K562 (cell line): Measurements from ENCODE around the gene CRKL. TPM values are rescaled to one million over a fixed set of nuclear protein-coding genes. Genes with fewer than 3 reads are reported as not detected.

ENCODE experiments used
- CREB5 ChIP-seq: fragments of 250-450 bp; sonication (Bioruptor Pico); IDR thresholded peaks from 2 replicates; pipeline ENCODE4 v1.5.0; 2020; ENCODE audit warnings: mild to moderate bottlenecking
- FOXM1 ChIP-seq, 2 experiments: fragments of 450-650 bp in 1 of 2; sonication (generic) in 1 of 2; formaldehyde crosslinking in 1 of 2; IDR thresholded peaks; 2 replicates each; pipeline versions ENCODE4 v1.6.1 to v1.9.0; 2017 to 2022; ENCODE audit warnings: low read depth in 2 of 2, mild to moderate bottlenecking in 2 of 2, missing genetic modification reagents in 1 of 2, moderate library complexity in 1 of 2
- HMG20A ChIP-seq: fragments of 450-650 bp; formaldehyde crosslinking; conservative IDR thresholded peaks from 2 replicates; pipeline ENCODE4 v1.4.0; 2020; ENCODE audit warnings: mild to moderate bottlenecking, mixed read lengths
- ILK ChIP-seq: fragments of 450-650 bp; IDR thresholded peaks from 2 replicates; pipeline ENCODE4 v1.6.1; 2016; ENCODE audit warnings: missing genetic modification characterization, low read depth, mild to moderate bottlenecking, missing compliant biosample characterization, moderate library complexity, borderline replicate concordance
- L3MBTL2 ChIP-seq: fragments of 450-650 bp; IDR thresholded peaks from 2 replicates; pipeline ENCODE4 v1.6.1; 2016; ENCODE audit warnings: mild to moderate bottlenecking, moderate library complexity
- LARP7 ChIP-seq: fragments of 450-650 bp; IDR thresholded peaks from 2 replicates; pipeline ENCODE4 v1.6.1; 2016
- NBN ChIP-seq: fragments of 450-650 bp; IDR thresholded peaks from 2 replicates; pipeline ENCODE4 v1.6.1; 2016; ENCODE audit warnings: low read depth, mild to moderate bottlenecking
- PBX2 ChIP-seq, 2 experiments: IDR thresholded peaks in 1 of 2; conservative IDR thresholded peaks in 1 of 2; 2 replicates each; pipeline ENCODE4 v1.6.1; 2016; ENCODE audit warnings: low read depth in 2 of 2, mild to moderate bottlenecking in 1 of 2, missing compliant biosample characterization in 1 of 2, missing genetic modification characterization in 1 of 2, moderate library complexity in 1 of 2
- PCBP2 ChIP-seq: fragments of 200-400 bp; formaldehyde crosslinking; IDR thresholded peaks from 2 replicates; pipeline ENCODE4 v1.6.1; 2018; ENCODE audit warnings: low read length, low read depth, mild to moderate bottlenecking, moderate library complexity; ENCODE audit not compliant: poor library complexity, severe bottlenecking
- RBM15 ChIP-seq: fragments of 200-400 bp; formaldehyde crosslinking; IDR thresholded peaks from 2 replicates; pipeline ENCODE4 v1.6.1; 2018; ENCODE audit warnings: mild to moderate bottlenecking, low read length, moderate library complexity; ENCODE audit not compliant: insufficient read depth
- SFPQ ChIP-seq: fragments of 200-400 bp; formaldehyde crosslinking; IDR thresholded peaks from 2 replicates; pipeline ENCODE4 v1.6.1; 2017; ENCODE audit warnings: mild to moderate bottlenecking, low read depth, low read length, moderate library complexity
- TCF7L2 ChIP-seq: fragments of 150-350 bp; IDR thresholded peaks from 2 replicates; pipeline ENCODE4 v1.6.1; 2016; ENCODE audit warnings: low read depth, mild to moderate bottlenecking, low read length, moderate library complexity
- TEAD1 ChIP-seq, 2 experiments: fragments of 450-650 bp in 1 of 2; sonication (generic) in 1 of 2; formaldehyde crosslinking; IDR thresholded peaks; 2 replicates each; pipeline versions ENCODE4 v1.4.0 to v1.8.0; 2020 to 2022; ENCODE audit warnings: mild to moderate bottlenecking in 2 of 2, missing genetic modification reagents in 1 of 2
- THRB ChIP-seq: fragments of 450-650 bp; formaldehyde crosslinking; conservative IDR thresholded peaks from 2 replicates; pipeline ENCODE4 v1.4.0; 2022; ENCODE audit warnings: mild to moderate bottlenecking, missing genetic modification characterization
- WHSC1 ChIP-seq: IDR thresholded peaks from one replicate; pipeline ENCODE4 v1.6.1; 2012; ENCODE audit warnings: low read length, control low read depth, inconsistent platforms
- polyA plus RNA-seq, 8 experiments: library from polyadenylated mRNA; depleted of rRNA in 4 of 8; stranded (reverse) in 5 of 8; unstranded in 3 of 8; fragments of >200 nt; fragmentation: Nextera tagmentation in 2 of 8; fragmentation: Illumina TruSeq in 1 of 8; extraction: Ambion mirVana in 2 of 8; extraction: Trizol in 1 of 8; gene quantifications; 2 replicates each; pipeline versions ENCODE4 v1.2.1 to v1.2.3, GENCODE V29; 2011 to 2014; ENCODE audit warnings: inconsistent platforms in 1 of 8, missing spikeins in 1 of 8
- total RNA-seq, 7 experiments: library from RNA; depleted of rRNA in 6 of 7; stranded (reverse); fragments of >200 nt in 6 of 7; fragmentation: Illumina TruSeq in 2 of 7; extraction: Trizol in 2 of 7; gene quantifications; 2 replicates each; pipeline versions ENCODE4 v1.2.1 to v1.2.3, GENCODE V29; 2011 to 2021; ENCODE audit warnings: low replicate concordance in 1 of 7

Gene CRKL
- total and polyA plus RNA-seq, 9 of the 15 experiments (the other 6 are each of a cell fraction or from before 2014, with no cell fraction given): 100 to 263 (median 124) TPM

- TF ChIP-seq THRB (CRISPR knock-in tag): peak; percentile 23; the same call in 1 of the 2 replicates
- no peak for TF ChIP-seq PCBP2
- no peak for TF ChIP-seq CREB5 (CRISPR knock-in tag)
- TF ChIP-seq TEAD1 (CRISPR knock-in tag; IDR thresholded peaks at IDR 0.05): no peak
- TF ChIP-seq LARP7: no peak
- no peak for TF ChIP-seq RBM15
- TF ChIP-seq SFPQ: no peak
- TF ChIP-seq L3MBTL2: no peak
- TF ChIP-seq NBN: no peak
- TF ChIP-seq ILK (tag): no peak
- TF ChIP-seq FOXM1 (IDR thresholded peaks at IDR 0.05; ENCODE audit: low read depth): no peak
- TF ChIP-seq FOXM1 (CRISPR knock-in tag; IDR thresholded peaks at IDR 0.05; ENCODE audit: low read depth): no peak
- no peak for TF ChIP-seq TCF7L2
- no peak for TF ChIP-seq PBX2 (CRISPR knock-in tag; IDR thresholded peaks at IDR 0.05; ENCODE audit: low read depth)
- no peak for TF ChIP-seq PBX2 (tag; conservative IDR thresholded peaks at IDR 0.05; ENCODE audit: low read depth)
- peak; percentile 15 for TF ChIP-seq WHSC1
- TF ChIP-seq HMG20A (CRISPR knock-in tag): no peak
Measured at GRCh38 chr22:20997536-20998257, 80.5 kb downstream of the CRKL start (continued).
